ENCODE measurements around the gene HIPK1.
"Not testable (repeated sequence)": the region's sequence is repeated elsewhere in the genome, so short reads cannot be mapped to it uniquely, and the experiment has no call there.

The HIPK1 gene

DNA sequence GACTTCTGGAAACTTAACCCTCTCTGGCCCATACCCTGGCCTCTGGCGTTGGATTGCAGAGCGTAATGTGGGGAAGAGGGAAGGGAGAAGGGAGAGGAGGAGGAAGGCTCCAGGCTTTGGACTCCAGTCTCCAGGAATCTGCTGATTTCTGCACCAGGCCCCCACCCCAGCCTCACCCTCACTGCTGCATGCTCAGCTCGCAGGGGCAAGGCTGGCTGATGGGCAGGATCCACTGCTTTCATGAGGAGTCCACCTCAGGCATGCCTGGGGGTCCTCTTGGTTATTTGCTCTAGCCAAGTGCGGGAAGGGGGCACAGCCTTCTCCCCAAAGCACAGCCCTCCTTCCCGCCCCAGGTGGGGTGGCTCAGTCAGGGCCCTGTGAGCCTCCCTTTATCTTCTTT lies 53.8 kb downstream of the HIPK1 start:
- DNase-seq (ENCODE audit: low read depth) = no peak

- DNase-seq (ENCODE audit: low read depth) = no peak
Measured at GRCh38 chr1:113983391-113983790, 54.3 kb downstream of the HIPK1 start.

GRCh38 chr1:113983826-113984225 lies 54.7 kb downstream of the HIPK1 start:
- no peak for DNase-seq (ENCODE audit: low read depth)

GRCh38 chr1:113984710-113985109 lies 55.6 kb downstream of the HIPK1 start:
- DNase-seq (ENCODE audit: low read depth) = no peak

GRCh38 chr1:113986802-113987201 lies 57.7 kb downstream of the HIPK1 start:
- no peak for DNase-seq (ENCODE audit: low read depth)

- DNase-seq (ENCODE audit: low read depth) = no peak
Measured at GRCh38 chr1:113987259-113987658, 58.1 kb downstream of the HIPK1 start.

DNA sequence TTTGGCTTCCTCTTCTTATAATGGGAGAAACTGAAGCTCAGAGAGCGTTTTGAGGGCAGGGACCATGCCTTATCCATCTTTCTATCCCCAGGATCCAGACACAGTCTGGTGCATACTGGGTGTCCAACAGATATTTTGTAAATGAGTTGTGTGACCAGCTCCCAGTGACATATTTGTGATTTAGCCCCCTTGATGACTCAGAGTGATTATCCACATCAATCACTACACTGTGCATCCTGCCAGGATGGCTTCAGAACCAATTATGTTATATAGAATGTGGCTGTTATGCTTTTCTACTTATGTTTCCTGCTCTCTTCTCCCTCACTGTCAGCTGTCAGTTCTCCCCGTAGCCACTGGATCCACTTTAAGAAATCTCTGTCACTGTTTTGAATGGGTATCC lies 61.4 kb downstream of the HIPK1 start:
- no peak for DNase-seq (ENCODE audit: low read depth)

- DNase-seq (ENCODE audit: low read depth) = no peak
Measured at GRCh38 chr1:113990961-113991360, 61.8 kb downstream of the HIPK1 start.

- DNase-seq (ENCODE audit: low read depth) = no peak
Measured at GRCh38 chr1:113991467-113991997, 62.4 kb downstream of the HIPK1 start.

- DNase-seq (ENCODE audit: low read depth) = no peak
Measured at GRCh38 chr1:113993072-113993471, 63.9 kb downstream of the HIPK1 start.

DNA sequence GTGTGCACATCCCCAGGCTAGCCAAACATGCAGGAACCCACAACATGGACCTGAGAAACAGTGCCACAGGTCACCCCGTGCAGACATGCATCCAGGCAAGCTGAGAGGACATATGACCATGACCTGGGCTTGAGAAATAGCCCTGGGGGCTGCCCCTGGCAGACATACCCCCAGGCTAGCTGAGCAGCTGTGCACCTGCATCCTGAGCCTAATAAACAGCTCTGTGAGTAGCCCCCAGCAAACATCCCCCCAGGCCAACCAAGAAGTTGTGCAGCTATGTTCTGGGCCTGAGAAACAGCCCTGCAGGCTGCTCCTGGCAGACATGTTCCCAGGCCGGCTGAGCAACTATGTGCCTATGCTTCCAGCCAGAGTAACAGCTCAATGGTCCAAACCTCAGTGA lies 64.6 kb downstream of the HIPK1 start:
- DNase-seq (ENCODE audit: low read depth) = no peak

GRCh38 chr1:113995382-113995781 lies 66.3 kb downstream of the HIPK1 start:
- DNase-seq (ENCODE audit: low read depth) = no peak

DNA sequence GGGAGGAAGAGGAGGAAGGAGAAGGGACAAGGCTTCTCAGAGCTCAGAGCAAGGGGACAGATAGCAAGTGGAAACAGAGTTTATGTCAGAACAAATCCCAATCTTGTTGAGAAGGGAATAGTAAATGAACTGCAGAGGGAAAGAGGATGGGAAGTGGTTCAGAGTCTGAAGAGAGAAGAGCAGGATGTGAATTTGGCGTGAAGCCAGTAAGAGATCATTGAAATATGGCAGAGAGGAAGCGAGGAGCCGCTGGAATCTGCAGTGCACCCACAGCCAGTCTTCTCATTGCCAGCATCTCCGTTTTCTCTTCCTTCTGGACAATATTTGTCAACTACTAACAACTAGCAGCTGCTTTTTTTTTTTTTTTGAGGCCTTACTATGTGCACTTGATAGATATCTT lies 69.2 kb downstream of the HIPK1 start:
- DNase-seq (ENCODE audit: low read depth) = no peak

GRCh38 chr1:113999233-113999632 lies 70.1 kb downstream of the HIPK1 start:
- no peak for DNase-seq (ENCODE audit: low read depth)

GRCh38 chr1:113999799-114000198 lies 70.7 kb downstream of the HIPK1 start:
- no peak for DNase-seq (ENCODE audit: low read depth)

DNA sequence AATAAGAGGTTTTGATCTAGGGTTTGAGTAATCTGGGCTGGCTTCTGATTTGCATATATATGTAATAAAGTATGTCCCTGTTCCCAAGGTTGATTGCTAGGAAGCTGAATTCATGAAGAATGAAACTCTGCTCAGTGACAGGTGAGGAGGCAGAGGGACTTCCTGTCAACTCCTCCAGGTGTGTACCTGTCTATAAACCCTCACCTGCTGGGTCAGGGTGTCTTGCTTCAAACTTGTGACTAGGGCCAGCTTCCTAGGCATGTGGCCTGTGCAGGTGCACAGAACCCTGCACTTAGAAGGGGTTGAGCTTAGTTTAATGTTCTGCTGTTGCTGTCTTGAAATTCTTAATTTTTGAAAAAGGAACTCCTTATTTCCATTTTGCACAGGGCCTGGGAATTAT lies 71.3 kb downstream of the HIPK1 start:
- DNase-seq (ENCODE audit: low read depth) = no peak

DNA sequence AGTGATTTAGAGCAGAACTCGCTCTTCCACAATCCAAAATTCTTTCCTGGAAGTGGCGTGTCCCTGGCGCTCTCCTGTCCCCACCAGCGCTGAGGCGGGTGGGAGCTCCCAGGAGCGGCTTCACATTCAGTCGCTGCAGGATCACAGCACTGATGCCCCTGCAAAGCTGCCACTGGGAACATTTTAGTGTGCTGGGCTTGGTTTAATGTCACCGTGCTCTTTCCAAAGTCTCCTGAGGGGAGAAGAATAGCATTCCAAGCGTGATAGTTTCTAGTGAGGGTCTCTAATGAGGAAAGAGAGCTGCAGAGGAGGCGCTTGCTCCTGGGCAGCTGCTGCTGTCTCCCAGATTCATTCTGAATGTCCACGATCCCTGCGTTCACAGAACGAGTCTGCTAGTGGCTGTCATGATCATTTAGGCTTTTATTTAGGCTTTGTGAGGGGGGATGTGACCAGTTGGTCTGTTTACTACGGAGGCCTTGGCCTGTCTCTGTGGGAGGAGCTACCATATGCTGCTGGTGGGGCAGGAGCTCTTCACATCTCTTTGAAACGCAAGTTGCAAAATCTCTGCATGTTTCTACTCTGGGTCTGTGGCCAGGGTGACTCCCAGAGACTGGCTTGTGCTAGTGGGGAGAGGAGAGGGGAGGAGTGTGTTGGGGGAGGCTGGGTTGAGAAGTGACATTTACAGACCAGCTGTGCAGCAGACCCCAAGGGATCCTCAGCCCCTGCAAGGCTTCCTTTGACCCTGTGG lies 73.5 kb downstream of the HIPK1 start:
- no peak for DNase-seq (ENCODE audit: low read depth)

- no peak for DNase-seq (ENCODE audit: low read depth)
Measured at GRCh38 chr1:114003431-114003830, 74.3 kb downstream of the HIPK1 start.

DNA sequence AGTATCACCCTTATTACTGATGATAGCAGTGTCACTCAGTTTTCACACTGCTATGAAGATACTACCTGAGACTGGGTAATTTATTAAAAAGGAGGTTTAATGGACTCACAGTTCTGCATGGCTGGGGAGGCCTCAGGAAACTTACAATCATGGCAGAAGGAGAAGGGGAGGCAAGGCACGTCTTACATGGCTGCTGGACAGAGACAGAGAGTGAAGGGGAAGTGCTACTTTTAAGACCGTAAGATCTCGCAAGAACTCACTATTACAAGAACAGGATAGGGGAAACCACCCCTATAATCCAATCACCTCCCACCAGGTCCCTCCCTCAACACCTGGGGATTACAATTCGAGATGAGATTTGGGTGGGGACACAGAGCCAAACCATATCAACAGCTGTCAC lies 77.7 kb downstream of the HIPK1 start:
- not testable (repeated sequence) for DNase-seq (ENCODE audit: low read depth)

DNA sequence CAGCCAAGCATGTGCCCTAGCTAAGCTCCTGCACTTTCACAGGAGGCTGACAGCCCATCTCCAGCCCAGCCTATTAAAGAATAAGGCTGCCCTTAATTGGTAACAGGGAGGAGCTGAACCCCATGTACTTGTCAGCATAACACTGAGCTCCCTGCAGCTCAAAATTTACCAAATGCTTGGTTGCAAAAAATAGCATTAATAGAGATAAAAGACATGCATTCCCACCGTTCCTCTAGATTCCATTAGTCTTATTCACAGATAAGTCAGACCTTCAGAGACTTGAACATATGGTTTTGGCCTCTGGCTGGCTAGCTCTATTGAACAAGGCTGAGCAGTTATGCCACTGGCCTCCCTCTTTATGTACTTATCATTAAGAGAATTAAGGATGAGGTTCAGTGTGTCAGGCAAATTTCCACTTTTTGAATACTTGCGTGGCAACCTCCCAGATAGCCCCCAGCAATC lies 79.4 kb downstream of the HIPK1 start:
- DNase-seq (ENCODE audit: low read depth) = no peak

DNA sequence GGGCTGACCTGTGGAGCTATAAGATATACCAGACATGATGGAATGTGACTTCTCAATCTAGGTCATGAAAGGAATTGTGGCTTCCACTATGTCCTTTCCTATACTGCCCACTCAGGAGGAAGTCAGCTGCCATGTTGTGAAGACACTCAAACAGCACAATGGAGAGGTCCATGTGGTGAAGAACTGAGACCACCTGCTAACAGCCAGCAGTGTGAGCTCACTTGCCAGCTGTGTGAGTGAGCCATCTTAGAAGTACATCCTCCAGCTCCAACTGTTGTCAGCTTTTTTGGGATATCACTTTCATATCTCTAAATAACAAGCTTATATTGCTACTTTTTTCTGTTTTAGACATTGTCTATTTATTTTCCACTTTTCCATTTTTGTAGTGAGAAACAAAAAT lies 79.9 kb downstream of the HIPK1 start:
- no peak for DNase-seq (ENCODE audit: low read depth)

DNA sequence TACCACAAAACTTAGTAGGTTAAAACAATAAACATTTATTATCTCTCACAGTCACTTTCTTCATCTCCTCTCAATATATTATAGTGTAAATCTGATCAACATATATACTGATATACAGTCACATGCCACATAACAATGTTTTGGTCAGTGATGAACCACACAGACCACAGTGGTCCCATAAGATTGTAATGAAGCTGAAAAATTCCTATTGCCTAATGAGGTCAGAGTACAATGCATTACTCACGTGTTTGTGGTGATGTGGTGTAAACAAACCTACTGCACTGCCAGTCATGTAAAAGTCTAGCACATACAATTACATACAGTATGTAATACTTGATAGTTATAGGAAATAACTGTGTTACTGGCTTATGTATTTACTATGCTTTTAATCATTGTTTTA lies 80.3 kb downstream of the HIPK1 start:
- DNase-seq (ENCODE audit: low read depth) = no peak

GRCh38 chr1:114010433-114011184 lies 81.5 kb downstream of the HIPK1 start:
- DNase-seq (ENCODE audit: low read depth) = no peak
